ENCODE data around the gene ZNF407.

- no peak for TF ChIP-seq EZH2 (IDR thresholded peaks at IDR 0.05; ENCODE audit: borderline replicate concordance, low read length)
- TF ChIP-seq, protein P1, sequence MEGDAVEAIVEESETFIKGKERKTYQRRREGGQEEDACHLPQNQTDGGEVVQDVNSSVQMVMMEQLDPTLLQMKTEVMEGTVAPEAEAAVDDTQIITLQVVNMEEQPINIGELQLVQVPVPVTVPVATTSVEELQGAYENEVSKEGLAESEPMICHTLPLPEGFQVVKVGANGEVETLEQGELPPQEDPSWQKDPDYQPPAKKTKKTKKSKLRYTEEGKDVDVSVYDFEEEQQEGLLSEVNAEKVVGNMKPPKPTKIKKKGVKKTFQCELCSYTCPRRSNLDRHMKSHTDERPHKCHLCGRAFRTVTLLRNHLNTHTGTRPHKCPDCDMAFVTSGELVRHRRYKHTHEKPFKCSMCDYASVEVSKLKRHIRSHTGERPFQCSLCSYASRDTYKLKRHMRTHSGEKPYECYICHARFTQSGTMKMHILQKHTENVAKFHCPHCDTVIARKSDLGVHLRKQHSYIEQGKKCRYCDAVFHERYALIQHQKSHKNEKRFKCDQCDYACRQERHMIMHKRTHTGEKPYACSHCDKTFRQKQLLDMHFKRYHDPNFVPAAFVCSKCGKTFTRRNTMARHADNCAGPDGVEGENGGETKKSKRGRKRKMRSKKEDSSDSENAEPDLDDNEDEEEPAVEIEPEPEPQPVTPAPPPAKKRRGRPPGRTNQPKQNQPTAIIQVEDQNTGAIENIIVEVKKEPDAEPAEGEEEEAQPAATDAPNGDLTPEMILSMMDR (conservative IDR thresholded peaks at IDR 0.05 in 1 of 2, IDR thresholded peaks at IDR 0.05 in 1 of 2; ENCODE audit: extremely low read depth in 1 of 2, insufficient read depth in 1 of 2, low read depth in 1 of 2, low read length in 2 of 2) = no peak
Observed at GRCh38 chr18:74982946-74983635, 385.4 kb downstream of the ZNF407 start.
